GM19023 (cell line): ENCODE results near the gene GPR17.
A peak's percentile ranks its signal among the peaks of the same experiment; 100 is the strongest.

Experiments
- ATAC-seq: cut with Tn5 transposase; IDR thresholded peaks from one replicate; pipeline ENCODE4 v1.9.1; 2021; ENCODE audit warnings: mild to moderate bottlenecking, moderate library complexity; ENCODE audit not compliant: unreplicated experiment

GPR17 gene

DNA sequence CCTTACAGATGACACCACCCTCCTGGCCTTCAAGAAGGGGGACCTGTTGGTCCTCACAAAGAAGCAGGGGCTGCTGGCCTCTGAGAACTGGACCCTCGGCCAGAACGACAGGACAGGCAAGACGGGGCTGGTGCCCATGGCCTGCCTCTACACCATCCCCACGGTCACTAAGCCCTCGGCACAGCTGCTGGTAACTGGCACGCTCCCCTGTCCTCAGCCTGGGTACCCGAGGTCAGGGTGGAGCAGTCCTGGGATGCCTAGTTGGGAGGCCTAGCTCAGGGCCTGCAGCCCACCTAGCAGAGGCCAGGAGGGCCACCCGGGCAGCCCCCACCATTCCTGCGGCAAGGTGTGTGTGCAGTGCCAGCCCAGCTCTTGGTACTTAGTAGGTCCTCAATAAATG is 16.3 kb upstream of the GPR17 start:
- ATAC-seq, result no peak

- ATAC-seq, result no peak
Measured at GRCh38 chr2:127630096-127630863, 15.7 kb upstream of the GPR17 start.

DNA sequence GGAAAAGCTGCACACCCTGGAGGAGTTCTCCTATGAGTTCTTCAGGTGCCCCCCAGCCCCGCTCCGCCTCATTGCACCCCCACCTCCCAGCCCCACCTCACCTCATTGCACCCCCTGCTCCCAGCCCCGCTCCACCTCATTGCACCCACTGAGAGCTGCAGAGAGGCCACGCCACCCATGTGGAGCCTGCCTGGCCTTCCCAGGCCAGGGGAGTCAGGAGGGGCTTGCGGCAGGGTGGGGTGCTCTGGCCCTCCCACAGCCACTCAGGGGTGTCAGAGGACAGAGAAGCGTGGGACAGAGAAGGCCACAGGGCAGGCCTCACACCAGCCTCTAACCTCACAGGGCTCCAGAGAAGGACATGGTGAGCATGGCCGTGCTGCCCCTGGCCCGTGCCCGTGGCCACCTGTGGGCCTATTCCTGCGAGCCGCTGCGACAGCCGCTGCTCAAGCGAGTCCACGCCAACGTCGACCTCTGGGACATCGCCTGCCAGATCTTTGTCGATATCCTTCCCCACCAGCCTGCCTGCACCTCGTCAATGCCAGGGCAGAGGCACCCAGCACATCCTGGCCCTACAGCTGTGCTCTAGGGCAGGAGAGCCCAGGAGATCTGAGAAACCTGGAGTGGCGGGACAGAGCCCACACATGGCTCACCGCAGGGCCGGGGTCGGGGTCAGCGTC is 15.0 kb upstream of the GPR17 start:
- no peak for ATAC-seq

DNA sequence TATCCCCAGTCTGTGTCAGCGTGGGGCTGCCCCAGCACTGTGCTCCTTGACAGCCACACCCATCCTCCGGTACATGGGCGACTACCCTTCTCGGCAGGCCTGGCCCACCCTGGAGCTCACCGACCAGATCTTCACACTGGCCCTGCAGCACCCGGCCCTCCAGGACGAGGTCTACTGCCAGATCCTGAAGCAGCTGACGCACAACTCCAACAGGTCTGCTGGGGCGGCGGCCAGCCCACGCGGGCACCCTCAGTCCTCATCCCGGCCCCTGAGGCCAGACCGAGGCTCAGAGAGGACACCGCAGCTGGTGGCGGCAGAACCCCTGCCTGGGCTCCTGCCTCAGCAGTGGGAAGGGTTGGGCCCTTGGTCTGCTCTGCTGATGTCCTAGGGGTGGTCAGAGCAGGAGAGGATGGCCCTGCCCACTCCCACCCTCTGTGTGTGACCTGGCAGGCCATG is 14.4 kb upstream of the GPR17 start:
- ATAC-seq, result no peak

DNA sequence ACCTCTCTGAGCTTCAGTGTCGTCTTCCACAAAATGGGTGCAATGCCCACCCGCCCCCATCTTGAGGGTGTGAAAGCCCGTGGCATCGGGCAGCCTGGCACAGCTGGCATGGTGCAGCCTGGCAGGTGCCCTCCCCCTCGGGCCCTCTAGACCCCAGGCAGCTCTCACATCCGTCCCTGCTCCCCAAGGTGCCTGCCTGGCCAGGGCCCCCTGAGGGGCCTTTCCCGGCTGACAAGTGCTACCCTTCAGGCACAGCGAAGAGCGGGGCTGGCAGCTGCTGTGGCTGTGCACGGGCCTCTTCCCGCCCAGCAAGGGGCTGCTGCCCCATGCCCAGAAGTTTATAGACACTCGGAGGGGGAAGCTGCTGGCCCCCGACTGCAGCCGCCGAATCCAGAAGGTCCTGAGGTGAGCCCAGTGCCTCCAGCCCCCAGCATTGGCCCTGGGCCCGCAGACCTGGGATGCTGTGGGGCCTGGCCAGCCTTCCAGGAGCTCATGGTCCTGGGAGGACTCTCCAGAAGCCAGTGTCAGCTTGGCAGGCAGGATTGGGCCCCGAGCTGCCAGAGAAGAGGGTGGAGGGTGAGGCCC is 13.9 kb upstream of the GPR17 start:
- no peak for ATAC-seq

DNA sequence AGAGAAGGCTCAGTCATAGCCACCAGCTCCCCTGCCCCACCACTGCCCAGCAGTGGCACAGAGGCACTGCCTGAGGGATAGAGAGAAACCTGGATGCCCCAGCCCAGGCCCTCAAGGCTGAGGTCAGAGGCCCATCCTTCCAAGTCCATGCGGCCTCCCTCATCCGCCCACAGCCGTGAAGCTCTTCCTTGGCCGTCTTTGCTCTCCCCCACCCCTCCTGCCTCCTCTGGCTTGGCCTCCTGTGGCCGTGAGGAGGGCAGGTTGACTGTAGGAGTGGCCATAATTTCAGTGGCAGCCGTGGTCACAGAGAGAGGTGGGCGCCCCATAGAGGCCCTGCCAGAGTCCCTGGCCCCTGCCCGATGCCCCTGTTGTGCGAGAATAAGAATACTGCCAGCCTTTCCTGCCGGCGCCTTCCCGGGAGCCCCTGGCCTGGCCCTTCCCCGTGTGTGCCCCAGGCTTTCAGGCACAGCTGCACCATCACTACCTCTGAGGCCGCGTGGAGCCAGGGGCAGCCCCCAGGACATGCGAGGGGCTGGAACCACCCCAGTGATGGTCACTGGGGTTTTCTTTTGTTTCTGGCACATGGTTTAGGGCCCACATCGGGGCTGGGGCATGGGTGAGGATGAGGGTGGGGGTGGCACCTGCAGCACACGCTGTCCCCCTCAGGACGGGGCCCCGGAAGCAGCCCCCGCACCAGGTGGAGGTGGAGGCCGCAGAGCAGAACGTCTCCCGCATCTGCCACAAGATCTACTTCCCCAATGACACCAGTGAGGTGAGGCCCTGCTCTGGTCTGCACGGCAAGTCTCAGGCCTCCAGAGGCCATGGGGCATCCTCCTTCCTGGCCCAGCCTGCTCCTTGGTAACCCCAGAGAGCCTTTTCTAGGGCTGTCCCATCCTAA is 13.1 kb upstream of the GPR17 start:
- ATAC-seq, result peak; percentile 58

GRCh38 chr2:127633556-127634065 is 12.3 kb upstream of the GPR17 start:
- no peak for ATAC-seq

DNA sequence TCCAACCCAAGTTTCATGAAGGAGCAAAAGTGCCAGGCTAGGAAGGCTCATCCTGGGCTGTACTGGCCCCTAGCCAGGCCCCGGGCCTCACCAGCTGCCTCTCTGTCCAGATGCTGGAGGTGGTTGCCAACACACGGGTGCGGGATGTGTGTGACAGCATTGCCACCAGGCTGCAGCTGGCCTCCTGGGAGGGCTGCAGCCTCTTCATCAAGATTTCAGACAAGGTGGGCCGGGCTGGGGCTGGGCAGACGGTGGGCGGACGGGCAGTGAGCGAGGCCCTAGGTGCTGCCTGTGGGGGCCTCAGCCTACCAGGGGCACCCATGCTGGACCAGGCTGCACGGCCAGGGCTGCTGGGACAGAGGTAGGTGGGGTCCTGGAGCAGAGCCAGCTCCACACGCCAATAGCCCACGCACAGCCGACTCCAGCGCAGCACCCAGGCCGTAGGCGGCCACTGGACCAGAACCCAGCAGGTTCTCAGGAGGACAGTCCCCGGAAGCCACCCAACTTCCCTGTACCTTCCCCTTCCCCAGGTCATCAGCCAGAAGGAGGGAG is 11.8 kb upstream of the GPR17 start:
- ATAC-seq, result no peak

DNA sequence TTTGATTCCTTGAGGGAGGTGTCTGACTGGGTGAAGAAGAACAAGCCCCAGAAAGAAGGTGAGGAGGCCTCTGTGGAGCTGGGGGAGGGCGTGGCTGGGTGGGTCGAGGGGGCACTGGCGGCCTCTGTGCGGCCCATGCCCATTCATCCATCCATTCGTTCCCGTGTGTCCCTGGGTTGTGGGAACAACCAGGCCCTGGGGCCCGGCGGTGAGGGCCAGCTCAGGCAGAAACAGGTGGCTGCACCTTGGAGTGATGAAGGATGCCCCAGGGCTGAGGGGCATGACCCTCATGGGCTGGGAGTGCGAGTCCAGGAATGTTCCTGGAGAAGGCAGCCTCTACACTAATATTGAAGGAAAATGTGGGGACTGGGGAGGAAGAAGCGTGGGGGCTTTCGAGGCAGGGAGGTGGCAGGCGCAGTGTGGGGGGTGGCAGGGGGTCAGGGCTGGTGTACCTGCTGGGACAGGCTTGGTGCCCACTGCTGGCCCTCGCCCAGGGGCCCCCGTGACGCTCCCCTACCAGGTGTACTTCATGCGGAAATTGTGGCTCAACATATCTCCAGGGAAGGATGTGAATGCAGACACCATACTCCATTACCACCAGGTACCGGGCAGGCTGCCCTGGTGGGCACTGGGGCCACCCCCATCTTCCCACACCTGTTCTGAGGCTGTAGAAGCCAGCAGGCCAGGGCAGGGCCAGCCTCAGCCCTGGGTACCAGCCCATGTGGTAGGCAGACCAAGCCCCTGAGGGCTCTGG is 11.2 kb upstream of the GPR17 start:
- ATAC-seq, result no peak

GRCh38 chr2:127635380-127636237 is 10.3 kb upstream of the GPR17 start:
- no peak for ATAC-seq

- no peak for ATAC-seq
Measured at GRCh38 chr2:127636248-127637235, 9.4 kb upstream of the GPR17 start.

GRCh38 chr2:127637236-127637630 is 8.7 kb upstream of the GPR17 start:
- ATAC-seq, result no peak

DNA sequence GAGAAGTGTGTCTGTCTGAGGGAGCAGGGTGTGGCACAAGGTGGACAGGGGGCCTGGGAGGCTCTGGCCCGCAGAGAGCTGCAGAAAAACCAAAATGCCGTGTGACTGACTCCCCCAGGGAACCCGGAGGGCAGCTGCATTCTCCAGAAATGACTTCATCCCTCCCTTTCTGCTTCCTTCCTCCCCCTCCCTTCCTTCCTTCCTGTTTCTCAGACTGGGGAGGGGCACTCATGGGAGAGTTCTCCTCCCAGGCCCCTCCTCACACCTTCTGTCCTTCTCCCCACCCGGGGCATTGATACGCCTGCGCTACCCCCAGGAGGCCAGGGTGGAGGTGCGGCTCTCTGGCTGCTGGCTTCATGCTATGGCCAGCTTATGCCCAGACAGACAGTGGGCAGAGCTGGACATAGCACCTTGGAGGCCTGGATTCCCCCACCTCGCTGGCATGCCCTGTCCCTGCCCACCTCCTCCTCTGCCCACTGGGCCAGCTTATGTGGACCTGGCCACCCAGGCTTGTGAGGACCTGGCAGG is 8.2 kb upstream of the GPR17 start:
- ATAC-seq, result no peak

DNA sequence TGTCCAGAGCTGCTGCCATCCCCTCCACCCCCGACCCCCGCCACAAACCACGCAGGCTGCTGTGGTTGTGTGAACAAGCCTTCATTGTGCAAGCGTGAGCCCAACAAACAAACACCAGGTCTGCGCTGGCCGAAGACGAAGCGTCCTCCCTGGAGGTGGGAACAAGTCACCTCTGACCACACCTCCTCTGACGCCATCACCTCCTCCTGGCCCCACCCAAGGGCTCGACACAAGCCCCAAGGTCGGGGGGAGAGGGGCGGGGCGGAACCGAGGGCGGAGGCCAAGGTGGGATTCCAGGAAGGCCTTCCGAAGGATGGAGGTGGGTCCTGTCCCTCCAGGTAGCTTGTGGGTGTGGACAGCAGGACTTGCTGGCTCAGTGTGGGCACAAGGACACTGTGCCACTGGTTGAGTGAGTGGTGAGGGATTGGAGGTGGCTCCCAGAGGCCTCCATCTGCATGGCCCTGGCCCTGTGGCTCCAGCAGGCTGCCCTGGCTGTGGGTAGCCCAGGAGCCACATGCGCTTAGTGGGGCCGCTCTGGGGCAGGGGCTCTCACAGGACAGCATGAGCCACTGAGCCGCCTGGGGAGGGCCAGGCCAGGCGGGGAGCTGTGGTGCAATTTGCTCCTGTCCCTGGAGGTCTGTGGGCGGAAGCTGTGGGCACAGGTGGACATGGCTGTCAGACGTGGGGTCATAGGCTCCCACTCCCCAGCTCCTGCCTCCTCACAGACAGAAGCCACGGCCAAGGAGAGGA is 7.4 kb upstream of the GPR17 start:
- no peak for ATAC-seq

- ATAC-seq, result no peak
Measured at GRCh38 chr2:127639111-127639474, 6.9 kb upstream of the GPR17 start.

DNA sequence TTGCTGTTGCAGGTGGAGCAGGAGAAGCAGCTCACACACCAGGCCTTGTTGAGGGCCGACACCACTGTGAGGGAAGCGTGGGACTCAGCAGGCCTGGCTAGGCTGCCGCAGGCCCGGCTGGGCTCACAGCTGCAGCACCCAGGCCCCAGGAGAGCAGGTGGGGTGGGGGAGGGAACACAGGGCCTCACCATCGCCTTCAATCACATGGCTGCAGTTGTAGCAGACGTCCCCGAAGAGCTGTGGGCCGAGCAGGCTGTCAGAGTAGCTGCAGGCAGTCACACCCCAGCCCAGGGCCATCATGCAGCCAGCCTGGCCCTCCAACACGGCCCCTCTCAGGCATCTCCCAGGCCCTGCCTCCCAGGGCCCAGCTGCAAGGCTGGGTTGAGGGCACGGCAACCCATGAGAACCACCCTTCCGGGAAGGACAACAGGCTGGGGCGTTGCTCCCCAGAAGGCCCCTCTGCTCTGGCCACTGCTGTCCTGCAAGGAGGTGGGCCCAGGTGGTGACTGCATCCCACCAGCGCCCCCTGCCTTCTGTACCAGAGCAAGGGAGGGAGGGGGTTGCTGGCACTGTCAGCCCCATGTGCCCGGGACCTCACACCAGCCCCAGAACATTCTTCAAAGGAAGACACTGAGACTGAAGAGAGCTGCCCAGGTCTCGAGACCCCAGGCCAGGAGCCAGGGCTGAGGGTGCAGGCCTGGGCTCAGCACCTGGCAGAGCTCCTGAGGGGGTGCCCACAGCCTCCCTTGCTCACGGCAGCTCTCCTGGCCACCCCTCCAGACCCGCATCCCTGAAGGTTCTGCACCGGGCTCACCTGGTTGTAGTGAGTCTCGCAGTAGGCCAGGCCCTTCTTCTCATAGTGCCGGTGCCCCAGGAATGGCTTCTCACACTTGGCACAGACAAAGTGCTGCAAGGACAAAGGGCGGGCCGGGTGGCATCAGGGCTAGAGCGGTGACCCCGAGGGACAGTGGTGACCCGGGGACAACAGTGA is 5.6 kb upstream of the GPR17 start:
- peak; percentile 48 for ATAC-seq
